Mucosa of stomach (tissue), 1 donor: ENCODE results near the gene RAB40B.

Experiments
- H3K27me3 ChIP-seq: one replicate; pipeline ENCODE4 v1.7.0; 2013; ENCODE audit warnings: mild to moderate bottlenecking, low read length; ENCODE audit not compliant: control insufficient read depth, insufficient read depth
- H3K36me3 ChIP-seq: one replicate; pipeline ENCODE4 v1.7.0; 2013; ENCODE audit warnings: low read length; ENCODE audit not compliant: control insufficient read depth, insufficient read depth
- H3K4me1 ChIP-seq: one replicate; pipeline ENCODE4 v1.7.0; 2013; ENCODE audit warnings: mild to moderate bottlenecking, low read length; ENCODE audit not compliant: control insufficient read depth, insufficient read depth
- H3K4me3 ChIP-seq: one replicate; pipeline ENCODE4 v1.7.0; 2013; ENCODE audit warnings: low read length
- H3K9ac ChIP-seq: one replicate; pipeline ENCODE4 v1.7.0; 2013; ENCODE audit warnings: mild to moderate bottlenecking, low read length, moderate library complexity
- H3K9me3 ChIP-seq: one replicate; pipeline ENCODE4 v1.7.0; 2013; ENCODE audit warnings: mild to moderate bottlenecking, low read length, moderate library complexity; ENCODE audit not compliant: control insufficient read depth
- donor health status: Pancreatic carcinoma.

The RAB40B gene

GRCh38 chr17:82667668-82668000, 30.9 kb downstream of the RAB40B start:
- peaks cover 12% of the 10 kb centered on the region for H3K4me1 ChIP-seq
- H3K4me3 ChIP-seq: no peak overlapping the region
- no peaks in the 10 kb centered on the region for H3K36me3 ChIP-seq
- H3K9me3 ChIP-seq: no peaks in the 10 kb centered on the region
- no peak overlapping the region for H3K9ac ChIP-seq
- H3K27me3 ChIP-seq: no peaks in the 10 kb centered on the region

- H3K36me3 ChIP-seq: no peaks in the 10 kb centered on the region
- H3K4me1 ChIP-seq: peaks cover 6% of the 10 kb centered on the region
- no peaks in the 10 kb centered on the region for H3K27me3 ChIP-seq
- no peaks in the 10 kb centered on the region for H3K9me3 ChIP-seq
- H3K4me3 ChIP-seq: no peak overlapping the region
- no peak overlapping the region for H3K9ac ChIP-seq
These were observed 31.4 kb downstream of the RAB40B start for GRCh38 chr17:82666931-82667667.

GRCh38 chr17:82665891-82666290, 32.6 kb downstream of the RAB40B start:
- no peak overlapping the region for H3K9ac ChIP-seq
- no peaks in the 10 kb centered on the region for H3K27me3 ChIP-seq
- H3K36me3 ChIP-seq: no peaks in the 10 kb centered on the region
- no peaks in the 10 kb centered on the region for H3K9me3 ChIP-seq
- H3K4me1 ChIP-seq: no peaks in the 10 kb centered on the region
- no peak overlapping the region for H3K4me3 ChIP-seq

GRCh38 chr17:82665217-82665616, 33.3 kb downstream of the RAB40B start:
- no peak overlapping the region for H3K4me3 ChIP-seq
- H3K27me3 ChIP-seq: no peaks in the 10 kb centered on the region
- no peak overlapping the region for H3K9ac ChIP-seq
- no peaks in the 10 kb centered on the region for H3K4me1 ChIP-seq
- no peaks in the 10 kb centered on the region for H3K36me3 ChIP-seq
- H3K9me3 ChIP-seq: no peaks in the 10 kb centered on the region

GRCh38 chr17:82664701-82665182, 33.8 kb downstream of the RAB40B start:
- no peaks in the 10 kb centered on the region for H3K9me3 ChIP-seq
- no peaks in the 10 kb centered on the region for H3K36me3 ChIP-seq
- H3K4me1 ChIP-seq: no peaks in the 10 kb centered on the region
- no peak overlapping the region for H3K9ac ChIP-seq
- H3K27me3 ChIP-seq: no peaks in the 10 kb centered on the region
- H3K4me3 ChIP-seq: no peak overlapping the region

GRCh38 chr17:82664276-82664575, 34.3 kb downstream of the RAB40B start:
- no peaks in the 10 kb centered on the region for H3K4me1 ChIP-seq
- no peak overlapping the region for H3K4me3 ChIP-seq
- no peaks in the 10 kb centered on the region for H3K27me3 ChIP-seq
- no peak overlapping the region for H3K9ac ChIP-seq
- no peaks in the 10 kb centered on the region for H3K9me3 ChIP-seq
- no peaks in the 10 kb centered on the region for H3K36me3 ChIP-seq

GRCh38 chr17:82663381-82664275, 34.9 kb downstream of the RAB40B start:
- Histone ChIP-seq H3K9me3 (no peaks in the 10 kb centered on the region), H3K27me3 (no peaks in the 10 kb centered on the region), H3K9ac (no peak overlapping the region), H3K4me3 (no peak overlapping the region), H3K4me1 (no peaks in the 10 kb centered on the region), H3K36me3 (no peaks in the 10 kb centered on the region)

GRCh38 chr17:82662711-82663261, 35.7 kb downstream of the RAB40B start:
- Histone ChIP-seq H3K4me1 (no peaks in the 10 kb centered on the region), H3K27me3 (no peaks in the 10 kb centered on the region), H3K9ac (no peak overlapping the region), H3K9me3 (no peaks in the 10 kb centered on the region), H3K4me3 (no peak overlapping the region), H3K36me3 (no peaks in the 10 kb centered on the region)

GRCh38 chr17:82661717-82662683, 36.5 kb downstream of the RAB40B start:
- no peaks in the 10 kb centered on the region for H3K9me3 ChIP-seq
- H3K9ac ChIP-seq: no peak overlapping the region
- no peaks in the 10 kb centered on the region for H3K4me1 ChIP-seq
- no peaks in the 10 kb centered on the region for H3K36me3 ChIP-seq
- no peaks in the 10 kb centered on the region for H3K27me3 ChIP-seq
- H3K4me3 ChIP-seq: no peak overlapping the region

GRCh38 chr17:82659886-82660285, 38.6 kb downstream of the RAB40B start:
- H3K36me3 ChIP-seq: no peaks in the 10 kb centered on the region
- H3K9me3 ChIP-seq: no peaks in the 10 kb centered on the region
- peaks cover 15% of the 10 kb centered on the region for H3K4me1 ChIP-seq
- H3K9ac ChIP-seq: no peak overlapping the region
- no peak overlapping the region for H3K4me3 ChIP-seq
- H3K27me3 ChIP-seq: no peaks in the 10 kb centered on the region

- Histone ChIP-seq H3K36me3 (no peaks in the 10 kb centered on the region), H3K4me1 (peaks cover 22% of the 10 kb centered on the region), H3K9ac (no peak overlapping the region), H3K4me3 (no peak overlapping the region), H3K9me3 (no peaks in the 10 kb centered on the region), H3K27me3 (no peaks in the 10 kb centered on the region)
These were observed 39.6 kb downstream of the RAB40B start for GRCh38 chr17:82658796-82659452.
